HCT116 (cell line): Measurements from ENCODE around the gene ATP6V0B.

Experiments used
- ATF3 ChIP-seq: IDR thresholded peaks from 2 replicates; pipeline ENCODE4 v1.6.1; 2012
- CTCF ChIP-seq, 3 experiments: fragments of 200-600 bp in 1 of 3; sonication (generic) in 1 of 3; IDR thresholded peaks in 2 of 3; conservative IDR thresholded peaks in 1 of 3; 2 replicates each; pipeline ENCODE4 v1.5.1; 2012 to 2017; ENCODE audit warnings: low read depth in 2 of 3, low read length in 2 of 3, antibody characterized with exemption in 1 of 3, borderline replicate concordance in 1 of 3, control low read depth in 1 of 3, mild to moderate bottlenecking in 1 of 3, mixed read lengths in 1 of 3, mixed run types in 1 of 3, moderate library complexity in 1 of 3; ENCODE audit not compliant: insufficient read depth in 1 of 3
- ELF1 ChIP-seq: IDR thresholded peaks from 2 replicates; pipeline ENCODE4 v1.6.1; 2012; ENCODE audit warnings: low read depth, borderline replicate concordance
- POLR2A ChIP-seq: IDR thresholded peaks from 2 replicates; pipeline ENCODE4 v1.7.0; 2011; ENCODE audit warnings: borderline replicate concordance; ENCODE audit not compliant: insufficient read depth, insufficient read length; ENCODE audit errors: extremely low read depth
- TF ChIP-seq, protein P1 (sequence below): IDR thresholded peaks from 2 replicates; pipeline ENCODE4 v1.6.1; 2011; ENCODE audit warnings: mild to moderate bottlenecking, low read length, moderate library complexity; ENCODE audit not compliant: insufficient replicate concordance; ENCODE audit errors: extremely low read depth

- TF ChIP-seq CTCF (IDR thresholded peaks at IDR 0.05 in 2 of 3, conservative IDR thresholded peaks at IDR 0.05 in 1 of 3; ENCODE audit: borderline replicate concordance in 1 of 3, insufficient read depth in 1 of 3, low read depth in 2 of 3, low read length in 2 of 3): no peak
- no peak for TF ChIP-seq POLR2A
- TF ChIP-seq, protein P1, sequence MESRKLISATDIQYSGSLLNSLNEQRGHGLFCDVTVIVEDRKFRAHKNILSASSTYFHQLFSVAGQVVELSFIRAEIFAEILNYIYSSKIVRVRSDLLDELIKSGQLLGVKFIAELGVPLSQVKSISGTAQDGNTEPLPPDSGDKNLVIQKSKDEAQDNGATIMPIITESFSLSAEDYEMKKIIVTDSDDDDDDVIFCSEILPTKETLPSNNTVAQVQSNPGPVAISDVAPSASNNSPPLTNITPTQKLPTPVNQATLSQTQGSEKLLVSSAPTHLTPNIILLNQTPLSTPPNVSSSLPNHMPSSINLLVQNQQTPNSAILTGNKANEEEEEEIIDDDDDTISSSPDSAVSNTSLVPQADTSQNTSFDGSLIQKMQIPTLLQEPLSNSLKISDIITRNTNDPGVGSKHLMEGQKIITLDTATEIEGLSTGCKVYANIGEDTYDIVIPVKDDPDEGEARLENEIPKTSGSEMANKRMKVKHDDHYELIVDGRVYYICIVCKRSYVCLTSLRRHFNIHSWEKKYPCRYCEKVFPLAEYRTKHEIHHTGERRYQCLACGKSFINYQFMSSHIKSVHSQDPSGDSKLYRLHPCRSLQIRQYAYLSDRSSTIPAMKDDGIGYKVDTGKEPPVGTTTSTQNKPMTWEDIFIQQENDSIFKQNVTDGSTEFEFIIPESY: no peak
- TF ChIP-seq ATF3: no peak
- no peak for TF ChIP-seq ELF1
These were observed 17.7 kb downstream of the ATP6V0B start for GRCh38 chr1:43992232-43992995.
